Left lung (tissue), 10 donors: ENCODE measurements around the gene ADCY3. TPM values are rescaled to one million over a fixed set of nuclear protein-coding genes. Genes with fewer than 3 reads are reported as not detected.

ENCODE experiments used
- ATAC-seq: fragments of 200-7000 bp; cut with Tn5 transposase; one replicate; pipeline ENCODE4 v1.9.1; 2020; ENCODE audit warnings: moderate library complexity
- DNase-seq, 4 donors: peaks; one replicate each; pipeline ENCODE4 v3.0.0-alpha.2; 2013 to 2020
- H3K27ac ChIP-seq, 2 donors: fragments of 200-600 bp; sonication (generic) in 1 of 2; one replicate each; pipeline versions ENCODE4 v1.5.0 to v1.8.0; 2020 to 2021
- H3K27me3 ChIP-seq, 2 donors: fragments of 200-600 bp; sonication (generic) in 1 of 2; one replicate each; pipeline versions ENCODE4 v1.5.0 to v1.8.0; 2020 to 2021
- H3K36me3 ChIP-seq, 2 donors: fragments of 200-600 bp; sonication (generic) in 1 of 2; one replicate each; pipeline versions ENCODE4 v1.5.0 to v1.8.0; 2020 to 2021
- H3K4me1 ChIP-seq, 2 donors: fragments of 200-600 bp; one replicate each; pipeline ENCODE4 v1.8.0; 2021
- H3K4me3 ChIP-seq, 2 donors: fragments of 200-600 bp; sonication (generic) in 1 of 2; one replicate each; pipeline versions ENCODE4 v1.5.0 to v1.8.0; 2020 to 2021; ENCODE audit warnings: mild to moderate bottlenecking in 1 of 2
- H3K9me3 ChIP-seq, 2 donors: fragments of 200-600 bp; sonication (generic) in 1 of 2; one replicate each; pipeline versions ENCODE4 v1.5.0 to v1.8.0; 2020 to 2021
- CTCF ChIP-seq, 2 donors: fragments of 200-600 bp; sonication (generic) in 1 of 2; IDR thresholded peaks; one replicate each; pipeline versions ENCODE4 v1.5.0 to v1.8.0; 2021; ENCODE audit warnings: antibody characterized with exemption in 2 of 2
- intact Hi-C, 2 donors: fragments of 100-400 bp; cut with DNase I; formaldehyde crosslinking; loops; one replicate each; pipeline versions ENCODE4 v1.11.2 to v1.14.2; 2022
- polyA plus RNA-seq, 6 donors: library from polyadenylated mRNA; unstranded; fragments of 120-200 nt; gene quantifications; one replicate each; pipeline ENCODE4 v1.2.1, GENCODE V29; 2013; ENCODE audit not compliant: insufficient read length in 6 of 6
- total RNA-seq, 2 donors: library from RNA; stranded (reverse); fragmentation: NEBNext Ultra II Directional; extraction: Animal tissue kit (Norgen Biotek cat#: 25700); gene quantifications; one replicate each; pipeline ENCODE4 v1.2.1, GENCODE V29; 2021
- donor health status: DM: no; HTN: yes; CAD: no.
- donor health status: DM: no; HTN: no; CAD: no.

ADCY3 gene
- total and polyA plus RNA-seq, 8 donors: 31.4 to 50.5 (median 38.8) TPM

GRCh38 chr2:24877067-24877466 is 43.0 kb downstream of the ADCY3 start:
- no peaks in the 10 kb centered on the region for H3K36me3 ChIP-seq
- H3K9me3 ChIP-seq: no peaks in the 10 kb centered on the region
- ATAC-seq: no peak
- no peak overlapping the region for H3K27ac ChIP-seq
- no peak overlapping the region for H3K4me3 ChIP-seq
- H3K27me3 ChIP-seq: no peaks in the 10 kb centered on the region
- no peak for TF ChIP-seq CTCF (IDR thresholded peaks at IDR 0.05)
- intact Hi-C loops: no loop called here
- no peaks in the 10 kb centered on the region for H3K4me1 ChIP-seq
- no peak for DNase-seq

GRCh38 chr2:24875901-24876300 is 44.1 kb downstream of the ADCY3 start:
- Histone ChIP-seq H3K4me3 (no peak overlapping the region), H3K36me3 (no peaks in the 10 kb centered on the region), H3K27ac (no peak overlapping the region), H3K4me1 (no peaks in the 10 kb centered on the region), H3K27me3 (no peaks in the 10 kb centered on the region), H3K9me3 (no peaks in the 10 kb centered on the region)
- intact Hi-C loops: no loop called here
- ATAC-seq: no peak
- no peak for DNase-seq
- no peak for TF ChIP-seq CTCF (IDR thresholded peaks at IDR 0.05)

- no peak for TF ChIP-seq CTCF (IDR thresholded peaks at IDR 0.05)
- ATAC-seq (peak; percentile 17), DNase-seq (peak in 1 of 4 donors; percentile 62)
- no peaks in the 10 kb centered on the region for H3K27me3 ChIP-seq
- H3K4me1 ChIP-seq: no peaks in the 10 kb centered on the region
- intact Hi-C loops: no loop called here
- H3K4me3 ChIP-seq: no peak overlapping the region
- peaks cover 0 to 4% of the 10 kb centered on the region in 2 donors for H3K36me3 ChIP-seq
- H3K9me3 ChIP-seq: no peaks in the 10 kb centered on the region
- no peak overlapping the region for H3K27ac ChIP-seq
Observed at GRCh38 chr2:24875272-24875671, 44.8 kb downstream of the ADCY3 start.

- Histone ChIP-seq H3K36me3 (peaks cover 0 to 4% of the 10 kb centered on the region in 2 donors), H3K9me3 (no peaks in the 10 kb centered on the region), H3K27me3 (no peaks in the 10 kb centered on the region), H3K4me1 (no peaks in the 10 kb centered on the region), H3K4me3 (no peak overlapping the region), H3K27ac (no peak overlapping the region)
- TF ChIP-seq CTCF (IDR thresholded peaks at IDR 0.05): no peak
- intact Hi-C loops: no loop called here
- DNase-seq (peak in 1 of 4 donors; percentile 77), ATAC-seq (peak; percentile 40)
Observed at GRCh38 chr2:24874035-24874434, 46.0 kb downstream of the ADCY3 start.

GRCh38 chr2:24873619-24874018 is 46.4 kb downstream of the ADCY3 start:
- H3K4me1 ChIP-seq: no peaks in the 10 kb centered on the region
- no peak overlapping the region for H3K27ac ChIP-seq
- no peaks in the 10 kb centered on the region for H3K9me3 ChIP-seq
- no peaks in the 10 kb centered on the region for H3K27me3 ChIP-seq
- intact Hi-C loops: no loop called here
- H3K4me3 ChIP-seq: no peak overlapping the region
- DNase-seq (no peak), ATAC-seq (peak; percentile 17)
- H3K36me3 ChIP-seq: peaks cover 0 to 4% of the 10 kb centered on the region in 2 donors
- no peak for TF ChIP-seq CTCF (IDR thresholded peaks at IDR 0.05)
